Measurements from ENCODE around the gene E2F6.

- TF ChIP-seq, protein P1, sequence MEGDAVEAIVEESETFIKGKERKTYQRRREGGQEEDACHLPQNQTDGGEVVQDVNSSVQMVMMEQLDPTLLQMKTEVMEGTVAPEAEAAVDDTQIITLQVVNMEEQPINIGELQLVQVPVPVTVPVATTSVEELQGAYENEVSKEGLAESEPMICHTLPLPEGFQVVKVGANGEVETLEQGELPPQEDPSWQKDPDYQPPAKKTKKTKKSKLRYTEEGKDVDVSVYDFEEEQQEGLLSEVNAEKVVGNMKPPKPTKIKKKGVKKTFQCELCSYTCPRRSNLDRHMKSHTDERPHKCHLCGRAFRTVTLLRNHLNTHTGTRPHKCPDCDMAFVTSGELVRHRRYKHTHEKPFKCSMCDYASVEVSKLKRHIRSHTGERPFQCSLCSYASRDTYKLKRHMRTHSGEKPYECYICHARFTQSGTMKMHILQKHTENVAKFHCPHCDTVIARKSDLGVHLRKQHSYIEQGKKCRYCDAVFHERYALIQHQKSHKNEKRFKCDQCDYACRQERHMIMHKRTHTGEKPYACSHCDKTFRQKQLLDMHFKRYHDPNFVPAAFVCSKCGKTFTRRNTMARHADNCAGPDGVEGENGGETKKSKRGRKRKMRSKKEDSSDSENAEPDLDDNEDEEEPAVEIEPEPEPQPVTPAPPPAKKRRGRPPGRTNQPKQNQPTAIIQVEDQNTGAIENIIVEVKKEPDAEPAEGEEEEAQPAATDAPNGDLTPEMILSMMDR (IDR thresholded peaks at IDR 0.05), result no peak
- TF ChIP-seq POLR2A (IDR thresholded peaks at IDR 0.05), result no peak
Measured at GRCh38 chr2:11467749-11468148, 1.8 kb upstream of the E2F6 start.
